ENCODE measurements around the gene CBR1. TPM values are rescaled to one million over a fixed set of nuclear protein-coding genes. Genes with fewer than 3 reads are reported as not detected.

Gene CBR1
- total and polyA plus RNA-seq, 9 donors: 29.7 to 80.6 (median 44.0) TPM

- no peak for DNase-seq
- H3K27ac ChIP-seq: no peak overlapping the region
- 79 to 82% (median 81%) methylated on average over 3 of the region's 3 CpGs for WGBS, 3 donors
These were observed 16.1 kb upstream of the CBR1 start for GRCh38 chr21:36053715-36054062.

DNA sequence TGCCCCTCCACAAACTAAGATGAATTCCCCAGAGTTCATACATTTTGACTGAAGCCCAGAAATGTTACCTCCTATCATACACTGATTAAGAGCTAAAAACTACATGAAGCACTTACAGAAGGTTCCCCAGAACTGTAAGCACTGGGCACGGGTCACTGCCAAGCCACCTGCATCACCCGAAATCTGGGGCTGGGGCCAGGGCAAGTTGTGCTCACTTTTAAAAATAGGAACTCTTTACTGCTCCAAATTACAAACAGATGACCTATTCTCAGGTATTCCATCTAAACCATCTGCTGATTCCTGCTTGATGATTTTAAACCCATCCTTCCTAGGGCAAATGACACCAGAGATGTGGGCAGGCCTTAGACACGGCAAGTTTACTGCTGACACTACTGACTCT lies 14.3 kb upstream of the CBR1 start:
- H3K4me1 ChIP-seq (ENCODE audit: insufficient read depth): no peaks in the 10 kb centered on the region
- H3K4me3 ChIP-seq: no peak overlapping the region
- H3K9me3 ChIP-seq: no peaks in the 10 kb centered on the region
- no peak for TF ChIP-seq POLR2A (IDR thresholded peaks at IDR 0.05)
- TF ChIP-seq, protein P1, sequence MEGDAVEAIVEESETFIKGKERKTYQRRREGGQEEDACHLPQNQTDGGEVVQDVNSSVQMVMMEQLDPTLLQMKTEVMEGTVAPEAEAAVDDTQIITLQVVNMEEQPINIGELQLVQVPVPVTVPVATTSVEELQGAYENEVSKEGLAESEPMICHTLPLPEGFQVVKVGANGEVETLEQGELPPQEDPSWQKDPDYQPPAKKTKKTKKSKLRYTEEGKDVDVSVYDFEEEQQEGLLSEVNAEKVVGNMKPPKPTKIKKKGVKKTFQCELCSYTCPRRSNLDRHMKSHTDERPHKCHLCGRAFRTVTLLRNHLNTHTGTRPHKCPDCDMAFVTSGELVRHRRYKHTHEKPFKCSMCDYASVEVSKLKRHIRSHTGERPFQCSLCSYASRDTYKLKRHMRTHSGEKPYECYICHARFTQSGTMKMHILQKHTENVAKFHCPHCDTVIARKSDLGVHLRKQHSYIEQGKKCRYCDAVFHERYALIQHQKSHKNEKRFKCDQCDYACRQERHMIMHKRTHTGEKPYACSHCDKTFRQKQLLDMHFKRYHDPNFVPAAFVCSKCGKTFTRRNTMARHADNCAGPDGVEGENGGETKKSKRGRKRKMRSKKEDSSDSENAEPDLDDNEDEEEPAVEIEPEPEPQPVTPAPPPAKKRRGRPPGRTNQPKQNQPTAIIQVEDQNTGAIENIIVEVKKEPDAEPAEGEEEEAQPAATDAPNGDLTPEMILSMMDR (IDR thresholded peaks at IDR 0.05): no peak
- TF ChIP-seq EP300 (IDR thresholded peaks at IDR 0.05): no peak
- no peaks in the 10 kb centered on the region for H3K36me3 ChIP-seq
- H3K27me3 ChIP-seq: no peaks in the 10 kb centered on the region
- intact Hi-C loops (cut with DNase I): no loop called here
- DNase-seq: no peak
- WGBS, 3 donors: 93 to 99% (median 95%) methylated on average over 3 of the region's 3 CpGs
- no peak overlapping the region for H3K27ac ChIP-seq

More at GRCh38 chr21:36053715-36054062, 16.1 kb upstream of the CBR1 start:
- no peak for TF ChIP-seq POLR2A (IDR thresholded peaks at IDR 0.05)
- Histone ChIP-seq H3K4me3 (no peak overlapping the region), H3K36me3 (no peaks in the 10 kb centered on the region), H3K9me3 (no peaks in the 10 kb centered on the region), H3K27me3 (no peaks in the 10 kb centered on the region), H3K4me1 (ENCODE audit: insufficient read depth) (no peaks in the 10 kb centered on the region)
- intact Hi-C loops (cut with DNase I): no loop called here

DNA sequence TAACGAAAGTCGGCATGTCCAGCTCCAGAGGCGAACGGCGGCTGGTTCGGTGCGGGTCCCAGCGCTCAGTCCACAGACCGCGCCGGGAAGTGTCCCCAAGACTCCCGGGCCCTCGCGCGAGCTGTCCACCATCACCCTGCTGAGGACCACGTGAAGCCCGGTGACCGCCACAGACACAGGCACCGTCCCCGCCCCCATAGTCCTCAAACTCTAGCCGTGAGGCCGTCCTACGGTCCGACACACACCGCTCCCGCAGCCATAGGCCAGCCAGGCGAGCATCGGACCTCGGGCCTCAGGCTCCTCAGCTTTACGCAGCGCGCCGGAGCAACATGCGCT lies 10.0 kb upstream of the CBR1 start:
- Histone ChIP-seq H3K27ac (peak overlapping the region in 1 of 2 donors; percentile 77), H3K27me3 (no peaks in the 10 kb centered on the region), H3K9me3 (no peaks in the 10 kb centered on the region), H3K4me3 (peak overlapping the region; percentile 73), H3K4me1 (ENCODE audit: insufficient read depth) (peaks cover 2% of the 10 kb centered on the region), H3K36me3 (no peaks in the 10 kb centered on the region)
- WGBS, 3 donors: 0 to 1% (median 1%) methylated on average over 31 to 34 of the region's 34 CpGs
- intact Hi-C loops (cut with DNase I): loop anchor here in 1 of 4 donors (10.0 kb wide), 1 partner anchor 55 kb away; no protein-coding TSS in a partner anchor
- no peak for DNase-seq
- TF ChIP-seq, protein P1 (IDR thresholded peaks at IDR 0.05): no peak
- TF ChIP-seq EP300 (IDR thresholded peaks at IDR 0.05): no peak
- TF ChIP-seq POLR2A (IDR thresholded peaks at IDR 0.05): no peak

GRCh38 chr21:36060159-36060921 lies 9.5 kb upstream of the CBR1 start, which contains the start of gene SETD4:
TSS of gene SETD4 (minus strand) at chr21:36060526. CDS start at chr21:36058888, 1,638 bp downstream.
- TF ChIP-seq, protein P1 (IDR thresholded peaks at IDR 0.05): no peak
- TF ChIP-seq POLR2A (IDR thresholded peaks at IDR 0.05): peak; percentile 71
- intact Hi-C loops (cut with DNase I): loop anchor here in 1 of 4 donors (10.0 kb wide), 1 partner anchor 54 kb away; no protein-coding TSS in a partner anchor
- Histone ChIP-seq H3K27ac (peak within 1 kb of the TSS; percentile 73 to 77), H3K9me3 (no peaks in the 10 kb centered on the region), H3K4me3 (peak within 1 kb of the TSS; percentile 73), H3K36me3 (no peaks in the 10 kb centered on the region), H3K4me1 (ENCODE audit: insufficient read depth) (peaks cover 2% of the 10 kb centered on the region), H3K27me3 (no peaks in the 10 kb centered on the region)
- DNase-seq: peak; percentile 88 to 95 (median 93)
- 0% methylated on average over 48 to 57 of the region's 57 CpGs for WGBS, 3 donors

- no peaks in the 10 kb centered on the region for H3K36me3 ChIP-seq
- H3K27me3 ChIP-seq: no peaks in the 10 kb centered on the region
- intact Hi-C loops (cut with DNase I): loop anchor here in 1 of 4 donors (10.0 kb wide), 1 partner anchor 53 kb away; no protein-coding TSS in a partner anchor
- no peak for TF ChIP-seq POLR2A (IDR thresholded peaks at IDR 0.05)
- TF ChIP-seq, protein P1 (IDR thresholded peaks at IDR 0.05): no peak
- H3K4me1 ChIP-seq (ENCODE audit: insufficient read depth): peaks cover 2% of the 10 kb centered on the region
- H3K4me3 ChIP-seq: no peak overlapping the region
- no peaks in the 10 kb centered on the region for H3K9me3 ChIP-seq
- H3K27ac ChIP-seq: no peak overlapping the region
- DNase-seq: no peak
- 97 to 99% (median 98%) methylated on average over 2 of the region's 2 CpGs for WGBS, 3 donors
These were observed 8.4 kb upstream of the CBR1 start for GRCh38 chr21:36061445-36061844.
